ENCODE results near the gene DMAC2. TPM values are rescaled to one million over a fixed set of nuclear protein-coding genes. Genes with fewer than 3 reads are reported as not detected.
A peak's percentile ranks its signal among the peaks of the same experiment; 100 is the strongest.

DMAC2 gene
- total and polyA plus RNA-seq, 2 of the 13 experiments (the other 11 are each of a cell fraction or from before 2014, with no cell fraction given), result 39.0 to 66.0 TPM

DNA sequence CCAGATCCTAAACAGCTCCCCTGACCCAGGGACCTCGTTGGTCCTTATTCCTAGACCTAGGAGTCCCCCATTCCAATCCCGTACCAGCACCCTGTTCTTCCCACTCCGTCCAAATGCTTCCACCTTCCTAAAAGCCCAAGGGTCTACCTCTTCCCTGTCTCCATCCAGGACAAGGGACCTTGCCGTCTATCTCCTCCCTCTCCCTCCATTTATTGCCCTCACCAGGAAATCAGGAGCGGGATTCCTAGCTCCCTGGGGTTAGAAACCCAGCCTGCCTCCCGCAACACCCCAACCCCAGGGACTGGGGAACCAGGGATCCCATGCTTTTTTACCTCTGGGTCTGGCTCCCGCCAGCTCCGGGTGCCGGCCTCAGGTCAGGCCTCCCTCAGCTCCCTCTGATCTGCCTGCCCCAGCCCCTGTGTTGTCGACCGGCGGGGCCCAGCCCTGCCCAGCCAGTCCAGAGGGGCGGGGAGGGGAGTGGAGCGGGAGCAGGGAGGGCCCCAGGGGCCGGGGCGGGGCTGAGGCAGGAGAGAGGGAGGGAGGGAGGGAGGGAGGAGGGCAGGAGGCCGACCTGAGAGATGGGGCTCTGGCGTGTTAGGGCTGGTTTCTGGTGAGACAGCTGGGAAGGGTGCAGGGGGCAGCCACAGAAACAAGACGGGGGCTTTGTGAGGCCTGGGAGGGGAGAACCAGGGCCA lies 12.6 kb downstream of the DMAC2 start, which contains the start of gene B3GNT8 (continued):
- TF ChIP-seq, protein P1, sequence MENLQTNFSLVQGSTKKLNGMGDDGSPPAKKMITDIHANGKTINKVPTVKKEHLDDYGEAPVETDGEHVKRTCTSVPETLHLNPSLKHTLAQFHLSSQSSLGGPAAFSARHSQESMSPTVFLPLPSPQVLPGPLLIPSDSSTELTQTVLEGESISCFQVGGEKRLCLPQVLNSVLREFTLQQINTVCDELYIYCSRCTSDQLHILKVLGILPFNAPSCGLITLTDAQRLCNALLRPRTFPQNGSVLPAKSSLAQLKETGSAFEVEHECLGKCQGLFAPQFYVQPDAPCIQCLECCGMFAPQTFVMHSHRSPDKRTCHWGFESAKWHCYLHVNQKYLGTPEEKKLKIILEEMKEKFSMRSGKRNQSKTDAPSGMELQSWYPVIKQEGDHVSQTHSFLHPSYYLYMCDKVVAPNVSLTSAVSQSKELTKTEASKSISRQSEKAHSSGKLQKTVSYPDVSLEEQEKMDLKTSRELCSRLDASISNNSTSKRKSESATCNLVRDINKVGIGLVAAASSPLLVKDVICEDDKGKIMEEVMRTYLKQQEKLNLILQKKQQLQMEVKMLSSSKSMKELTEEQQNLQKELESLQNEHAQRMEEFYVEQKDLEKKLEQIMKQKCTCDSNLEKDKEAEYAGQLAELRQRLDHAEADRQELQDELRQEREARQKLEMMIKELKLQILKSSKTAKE (CRISPR knock-in tag; IDR thresholded peaks at IDR 0.05; ENCODE audit: borderline replicate concordance), result 0 out of 2 replicates have a peak, but pooled peaks have one; percentile 12
- no peak for TF ChIP-seq MTA1 (CRISPR knock-in tag; IDR thresholded peaks at IDR 0.05; ENCODE audit: borderline replicate concordance)
- no peak for TF ChIP-seq ZSCAN22 (CRISPR knock-in tag; IDR thresholded peaks at IDR 0.05)
- no peak for TF ChIP-seq SOX13 (IDR thresholded peaks at IDR 0.05)
- no peak for TF ChIP-seq SOX13 (CRISPR knock-in tag; conservative IDR thresholded peaks at IDR 0.05 in 1 of 2, IDR thresholded peaks at IDR 0.05 in 1 of 2)
- TF ChIP-seq, protein P2, sequence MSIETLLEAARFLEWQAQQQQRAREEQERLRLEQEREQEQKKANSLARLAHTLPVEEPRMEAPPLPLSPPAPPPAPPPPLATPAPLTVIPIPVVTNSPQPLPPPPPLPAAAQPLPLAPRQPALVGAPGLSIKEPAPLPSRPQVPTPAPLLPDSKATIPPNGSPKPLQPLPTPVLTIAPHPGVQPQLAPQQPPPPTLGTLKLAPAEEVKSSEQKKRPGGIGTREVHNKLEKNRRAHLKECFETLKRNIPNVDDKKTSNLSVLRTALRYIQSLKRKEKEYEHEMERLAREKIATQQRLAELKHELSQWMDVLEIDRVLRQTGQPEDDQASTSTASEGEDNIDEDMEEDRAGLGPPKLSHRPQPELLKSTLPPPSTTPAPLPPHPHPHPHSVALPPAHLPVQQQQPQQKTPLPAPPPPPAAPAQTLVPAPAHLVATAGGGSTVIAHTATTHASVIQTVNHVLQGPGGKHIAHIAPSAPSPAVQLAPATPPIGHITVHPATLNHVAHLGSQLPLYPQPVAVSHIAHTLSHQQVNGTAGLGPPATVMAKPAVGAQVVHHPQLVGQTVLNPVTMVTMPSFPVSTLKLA (IDR thresholded peaks at IDR 0.05), result no peak
- no peak for TF ChIP-seq MYC (CRISPR knock-in tag; IDR thresholded peaks at IDR 0.05; ENCODE audit: borderline replicate concordance)
- no peak for TF ChIP-seq ZNF224 (CRISPR knock-in tag; IDR thresholded peaks at IDR 0.05)
- TF ChIP-seq, protein P3, sequence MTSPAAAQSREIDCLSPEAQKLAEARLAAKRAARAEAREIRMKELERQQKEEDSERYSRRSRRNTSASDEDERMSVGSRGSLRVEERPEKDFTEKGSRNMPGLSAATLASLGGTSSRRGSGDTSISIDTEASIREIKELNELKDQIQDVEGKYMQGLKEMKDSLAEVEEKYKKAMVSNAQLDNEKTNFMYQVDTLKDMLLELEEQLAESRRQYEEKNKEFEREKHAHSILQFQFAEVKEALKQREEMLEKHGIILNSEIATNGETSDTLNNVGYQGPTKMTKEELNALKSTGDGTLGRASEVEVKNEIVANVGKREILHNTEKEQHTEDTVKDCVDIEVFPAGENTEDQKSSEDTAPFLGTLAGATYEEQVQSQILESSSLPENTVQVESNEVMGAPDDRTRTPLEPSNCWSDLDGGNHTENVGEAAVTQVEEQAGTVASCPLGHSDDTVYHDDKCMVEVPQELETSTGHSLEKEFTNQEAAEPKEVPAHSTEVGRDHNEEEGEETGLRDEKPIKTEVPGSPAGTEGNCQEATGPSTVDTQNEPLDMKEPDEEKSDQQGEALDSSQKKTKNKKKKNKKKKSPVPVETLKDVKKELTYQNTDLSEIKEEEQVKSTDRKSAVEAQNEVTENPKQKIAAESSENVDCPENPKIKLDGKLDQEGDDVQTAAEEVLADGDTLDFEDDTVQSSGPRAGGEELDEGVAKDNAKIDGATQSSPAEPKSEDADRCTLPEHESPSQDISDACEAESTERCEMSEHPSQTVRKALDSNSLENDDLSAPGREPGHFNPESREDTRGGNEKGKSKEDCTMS (CRISPR knock-in tag; conservative IDR thresholded peaks at IDR 0.05), result no peak
- TF ChIP-seq RBM39 (IDR thresholded peaks at IDR 0.05; ENCODE audit: low read depth, low read length, poor library complexity, severe bottlenecking), result no peak
- no peak for TF ChIP-seq ZNF232 (CRISPR knock-in tag; IDR thresholded peaks at IDR 0.05; ENCODE audit: borderline replicate concordance)
- no peak for TF ChIP-seq DR1 (CRISPR knock-in tag; IDR thresholded peaks at IDR 0.05)
- no peak for TF ChIP-seq ZNF577 (CRISPR knock-in tag; IDR thresholded peaks at IDR 0.05; ENCODE audit: borderline replicate concordance, low read depth)
- no peak for TF ChIP-seq SRSF4 (IDR thresholded peaks at IDR 0.05; ENCODE audit: low read depth, low read length, poor library complexity, severe bottlenecking)
- TF ChIP-seq, protein P4, sequence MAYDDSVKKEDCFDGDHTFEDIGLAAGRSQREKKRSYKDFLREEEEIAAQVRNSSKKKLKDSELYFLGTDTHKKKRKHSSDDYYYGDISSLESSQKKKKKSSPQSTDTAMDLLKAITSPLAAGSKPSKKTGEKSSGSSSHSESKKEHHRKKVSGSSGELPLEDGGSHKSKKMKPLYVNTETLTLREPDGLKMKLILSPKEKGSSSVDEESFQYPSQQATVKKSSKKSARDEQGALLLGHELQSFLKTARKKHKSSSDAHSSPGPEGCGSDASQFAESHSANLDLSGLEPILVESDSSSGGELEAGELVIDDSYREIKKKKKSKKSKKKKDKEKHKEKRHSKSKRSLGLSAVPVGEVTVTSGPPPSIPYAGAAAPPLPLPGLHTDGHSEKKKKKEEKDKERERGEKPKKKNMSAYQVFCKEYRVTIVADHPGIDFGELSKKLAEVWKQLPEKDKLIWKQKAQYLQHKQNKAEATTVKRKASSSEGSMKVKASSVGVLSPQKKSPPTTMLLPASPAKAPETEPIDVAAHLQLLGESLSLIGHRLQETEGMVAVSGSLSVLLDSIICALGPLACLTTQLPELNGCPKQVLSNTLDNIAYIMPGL (CRISPR knock-in tag; IDR thresholded peaks at IDR 0.05; ENCODE audit: borderline replicate concordance in 1 of 2, low read depth in 1 of 2), result no peak
- no peak for TF ChIP-seq ZNF441 (CRISPR knock-in tag; IDR thresholded peaks at IDR 0.05; ENCODE audit: borderline replicate concordance)
- TF ChIP-seq, protein P5, sequence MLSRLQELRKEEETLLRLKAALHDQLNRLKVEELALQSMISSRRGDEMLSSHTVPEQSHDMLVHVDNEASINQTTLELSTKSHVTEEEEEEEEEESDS (CRISPR knock-in tag; IDR thresholded peaks at IDR 0.05; ENCODE audit: borderline replicate concordance), result no peak
- TF ChIP-seq RFXAP (CRISPR knock-in tag; IDR thresholded peaks at IDR 0.05; ENCODE audit: borderline replicate concordance), result no peak
- TF ChIP-seq ZNF264 (CRISPR knock-in tag; IDR thresholded peaks at IDR 0.05), result no peak
- TF ChIP-seq MIER2 (CRISPR knock-in tag; IDR thresholded peaks at IDR 0.05), result no peak
- no peak for TF ChIP-seq ZNF296 (CRISPR knock-in tag; conservative IDR thresholded peaks at IDR 0.05)

Data from HepG2 (cell line).